ENCODE results near the gene NRXN3. TPM values are rescaled to one million over a fixed set of nuclear protein-coding genes. Genes with fewer than 3 reads are reported as not detected.

NRXN3 gene
- total and polyA plus RNA-seq, 2 of the 4 experiments (the other 2 are of a cell fraction): 4.8 to 25.1 TPM

DNA sequence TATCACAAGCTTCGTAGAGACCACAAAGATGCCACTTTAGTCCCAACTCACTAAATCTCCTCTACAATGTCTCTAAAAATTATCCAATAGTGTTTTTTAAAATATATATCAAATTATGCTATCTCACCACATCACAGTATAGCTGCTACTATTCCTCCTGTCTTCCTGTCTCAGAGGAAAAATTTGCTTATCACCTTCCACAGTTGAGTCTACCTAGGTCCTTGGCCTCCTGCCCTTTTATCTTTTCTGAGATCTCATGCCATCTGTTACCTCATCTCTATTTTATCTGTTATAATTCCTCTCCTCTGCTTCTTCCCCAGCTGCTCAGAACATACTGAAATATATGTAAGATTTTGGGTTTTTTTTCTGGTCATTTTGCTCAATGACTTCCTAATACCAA, 1473.0 kb downstream of the NRXN3 start:
- H3K56ac ChIP-seq (ENCODE audit: extremely low read depth, insufficient read depth, low read length): no peak overlapping the region
- ATAC-seq (ENCODE audit: low read depth): no peak
- H2BK5ac ChIP-seq (ENCODE audit: low read depth, low read length, poor library complexity, severe bottlenecking): no peak overlapping the region
- no peaks in the 10 kb centered on the region for H4K20me1 ChIP-seq (ENCODE audit: insufficient read depth, low read length)
- intact Hi-C loops (cut with micrococcal nuclease): no loop called here
- no peaks in the 10 kb centered on the region; the same call in 1 of the 2 replicates for H3K4me1 ChIP-seq (ENCODE audit: control insufficient read depth, insufficient read depth, low read length)
- H3K4ac ChIP-seq (ENCODE audit: low read depth, low read length): no peak overlapping the region
- no CpG with 5 or more reads among the region's 1 CpG for WGBS, 2 experiments (ENCODE audit: extremely low coverage in 2 of 2, insufficient read length in 1 of 2)
- H2AK9ac ChIP-seq (replicated peaks; ENCODE audit: low read depth, low read length, poor library complexity): no peak overlapping the region
- no peak overlapping the region for H2BK120ac ChIP-seq (ENCODE audit: low read depth, low read length)
- H3K27me3 ChIP-seq (ENCODE audit: control insufficient read depth, insufficient read depth, low read length): no peaks in the 10 kb centered on the region
- H2BK15ac ChIP-seq (ENCODE audit: low read depth, low read length): no peak overlapping the region
- DNase-seq: no peak
- no peak overlapping the region for H3K18ac ChIP-seq (ENCODE audit: low read depth, low read length)
- dilution Hi-C loops (cut with HindIII; ENCODE audit: low sequenced_read_pairs, unreplicated experiment): no loop called here
- no peak overlapping the region for H3K4me3 ChIP-seq (ENCODE audit: insufficient read depth, low read depth, low read length)
- no peak overlapping the region for H4K5ac ChIP-seq (ENCODE audit: low read depth, low read length)
- no peak overlapping the region for H4K8ac ChIP-seq (ENCODE audit: low read depth in 2 of 2, low read length in 2 of 2)
- H3K9ac ChIP-seq (ENCODE audit: low read depth, low read length): no peak overlapping the region
- ChIA-PET CTCF (no interaction called here), POLR2A (ENCODE audit: unreplicated experiment) (no interaction called here)
- TF ChIP-seq BHLHE40 (IDR thresholded peaks at IDR 0.05; ENCODE audit: low read depth, low read length) (no peak), NFE2L2 (IDR thresholded peaks at IDR 0.05; ENCODE audit: low read depth, low read length) (no peak), SMC3 (IDR thresholded peaks at IDR 0.05; ENCODE audit: low read depth, low read length) (no peak), MXI1 (IDR thresholded peaks at IDR 0.05; ENCODE audit: borderline replicate concordance, low read depth, low read length) (no peak), RAD21 (IDR thresholded peaks at IDR 0.05; ENCODE audit: low read length) (no peak), RFX5 (IDR thresholded peaks at IDR 0.05; ENCODE audit: low read depth, low read length) (no peak)
- TF ChIP-seq, protein P1, sequence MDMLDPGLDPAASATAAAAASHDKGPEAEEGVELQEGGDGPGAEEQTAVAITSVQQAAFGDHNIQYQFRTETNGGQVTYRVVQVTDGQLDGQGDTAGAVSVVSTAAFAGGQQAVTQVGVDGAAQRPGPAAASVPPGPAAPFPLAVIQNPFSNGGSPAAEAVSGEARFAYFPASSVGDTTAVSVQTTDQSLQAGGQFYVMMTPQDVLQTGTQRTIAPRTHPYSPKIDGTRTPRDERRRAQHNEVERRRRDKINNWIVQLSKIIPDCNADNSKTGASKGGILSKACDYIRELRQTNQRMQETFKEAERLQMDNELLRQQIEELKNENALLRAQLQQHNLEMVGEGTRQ (IDR thresholded peaks at IDR 0.05; ENCODE audit: low read depth, low read length): no peak
- BruUV-seq (replicated peaks): no TSS peak
- no peak overlapping the region for H3K23ac ChIP-seq (ENCODE audit: low read depth, low read length)
- no peaks in the 10 kb centered on the region for H3K36me3 ChIP-seq (ENCODE audit: control insufficient read depth, insufficient read depth, low read length)
- no peak overlapping the region for H4K91ac ChIP-seq (ENCODE audit: insufficient read depth, low read depth, low read length)
- H3K27ac ChIP-seq (ENCODE audit: insufficient read depth, low read length): no peak overlapping the region
- H3K9me1 ChIP-seq (ENCODE audit: insufficient read depth, low read length): no peaks in the 10 kb centered on the region
- no peak overlapping the region for H2AK5ac ChIP-seq (ENCODE audit: low read depth, low read length)
- in situ Hi-C loops (cut with MboI; ENCODE audit: low sequenced_read_pairs): no loop called here
- H2BK20ac ChIP-seq (ENCODE audit: low read depth, low read length): no peak overlapping the region
- no peak overlapping the region for H2AFZ ChIP-seq (replicated peaks; ENCODE audit: low read length, poor library complexity)
- H3K9me3 ChIP-seq (ENCODE audit: control insufficient read depth, insufficient read depth, low read length): no peaks in the 10 kb centered on the region
- no peaks in the 10 kb centered on the region for H3K79me1 ChIP-seq (ENCODE audit: low read depth in 1 of 2, low read length in 2 of 2)
- no peak overlapping the region for H3K14ac ChIP-seq (replicated peaks; ENCODE audit: low read depth, low read length)
- H3K4me2 ChIP-seq (ENCODE audit: low read depth, low read length): no peak overlapping the region

All from IMR-90 (cell line).